Testis (tissue), 3 donors: ENCODE data around the gene DPF1. TPM values are rescaled to one million over a fixed set of nuclear protein-coding genes. Genes with fewer than 3 reads are reported as not detected.

Source experiments
- DNase-seq: peaks from one replicate; pipeline ENCODE4 v3.0.0-alpha.2; 2019
- H3K27ac ChIP-seq, 2 donors: fragments of 200-600 bp; sonication (generic); one replicate each; pipeline ENCODE4 v1.5.1; 2019
- H3K27me3 ChIP-seq: fragments of 200-600 bp; sonication (generic); one replicate; pipeline ENCODE4 v1.5.1; 2019
- H3K36me3 ChIP-seq: fragments of 200-600 bp; sonication (generic); one replicate; pipeline ENCODE4 v1.5.1; 2017; ENCODE audit warnings: low read depth; ENCODE audit errors: missing control alignments
- H3K4me1 ChIP-seq: fragments of 200-600 bp; sonication (generic); one replicate; pipeline ENCODE4 v1.5.1; 2019
- H3K4me3 ChIP-seq, 2 donors: fragments of 200-600 bp; sonication (generic); one replicate each; pipeline ENCODE4 v1.5.1; 2017 to 2019
- H3K9me3 ChIP-seq: fragments of 200-600 bp; sonication (generic); one replicate; pipeline ENCODE4 v1.5.1; 2017
- CTCF ChIP-seq, 3 experiments: fragments of 450-650 bp in 2 of 3; fragments of 200-600 bp in 1 of 3; sonication (generic) in 1 of 3; IDR thresholded peaks; one replicate each; pipeline ENCODE4 v1.5.1; 2016 to 2019; ENCODE audit warnings: antibody characterized with exemption in 3 of 3, mild to moderate bottlenecking in 2 of 3, moderate library complexity in 1 of 3
- POLR2A ChIP-seq: fragments of 450-650 bp; IDR thresholded peaks from one replicate; pipeline ENCODE4 v1.6.1; 2017; ENCODE audit warnings: antibody characterized with exemption, mild to moderate bottlenecking, moderate library complexity
- WGBS, 2 donors: methylation state at CpG; one replicate each; pipeline ENCODE4 v1.1.5; 2018; 5-methylcytosine and 5-hydroxymethylcytosine counted together
- intact Hi-C: fragments of 100-400 bp; cut with DNase I; formaldehyde crosslinking; loops from one replicate; pipeline ENCODE4 v1.15.1; 2023; ENCODE audit warnings: low total_unique reads
- polyA plus RNA-seq: library from polyadenylated mRNA; stranded (reverse); fragments of 350-450 nt; fragmentation: Illumina TruSeq; extraction: RNeasy Lipid Tissue Mini Kit (QIAGEN cat#74804); gene quantifications from one replicate; pipeline ENCODE4 v1.2.3, GENCODE V29; 2014; ENCODE audit warnings: low read depth, low replicate concordance; ENCODE audit not compliant: insufficient read depth
- total RNA-seq, 2 donors: library from RNA; depleted of rRNA; stranded (reverse); fragments of >200 nt; gene quantifications; one replicate each; pipeline ENCODE4 v1.2.3, GENCODE V29; 2016

The DPF1 gene
- total and polyA plus RNA-seq, 3 donors from 2014 or later, result 3.6 to 6.4 (median 4.7) TPM

- H3K27ac ChIP-seq, result peak overlapping the region; percentile 91 to 96
- intact Hi-C loops, result no loop called here
- no peaks in the 10 kb centered on the region for H3K27me3 ChIP-seq
- DNase-seq, result peak; percentile 53
- no peaks in the 10 kb centered on the region for H3K9me3 ChIP-seq
- peaks cover 43% of the 10 kb centered on the region for H3K4me1 ChIP-seq
- no peaks in the 10 kb centered on the region for H3K36me3 ChIP-seq
- TF ChIP-seq POLR2A (no peak), CTCF (IDR thresholded peaks at IDR 0.05) (no peak)
- H3K4me3 ChIP-seq, result peak overlapping the region; percentile 75 to 91
- WGBS, 2 donors, result 17 to 19% methylated on average over 17 of the region's 17 CpGs
These were observed 31.5 kb upstream of the DPF1 start for GRCh38 chr19:38255383-38256014.

GRCh38 chr19:38253788-38254187 is 29.8 kb upstream of the DPF1 start:
- DNase-seq, result no peak
- Histone ChIP-seq H3K9me3 (no peaks in the 10 kb centered on the region), H3K27ac (peak overlapping the region; percentile 94 to 96), H3K4me3 (peak overlapping the region; percentile 8 to 20), H3K4me1 (peaks cover 54% of the 10 kb centered on the region), H3K36me3 (no peaks in the 10 kb centered on the region), H3K27me3 (no peaks in the 10 kb centered on the region)
- intact Hi-C loops, result no loop called here
- WGBS, 2 donors, result 51 to 78% methylated on average over 3 to 5 of the region's 5 CpGs
- TF ChIP-seq POLR2A (no peak), CTCF (IDR thresholded peaks at IDR 0.05) (no peak)

- Histone ChIP-seq H3K4me1 (peaks cover 59% of the 10 kb centered on the region), H3K27ac (peak overlapping the region; percentile 94 to 96), H3K27me3 (no peaks in the 10 kb centered on the region), H3K36me3 (no peaks in the 10 kb centered on the region), H3K4me3 (peak overlapping the region; percentile 8 to 20), H3K9me3 (no peaks in the 10 kb centered on the region)
- no peak for TF ChIP-seq POLR2A
- TF ChIP-seq CTCF (IDR thresholded peaks at IDR 0.05), result no peak
- intact Hi-C loops, result no loop called here
- 25 to 27% methylated on average over 12 to 21 of the region's 21 CpGs for WGBS, 2 donors
- no peak for DNase-seq
These were observed 29.1 kb upstream of the DPF1 start for GRCh38 chr19:38252941-38253691.

GRCh38 chr19:38252385-38252784 is 28.4 kb upstream of the DPF1 start:
- WGBS, 2 donors, result 74 to 80% methylated on average over 5 of the region's 5 CpGs
- DNase-seq, result no peak

More at GRCh38 chr19:38252385-38252784, 28.4 kb upstream of the DPF1 start:
- Histone ChIP-seq H3K4me3 (peak overlapping the region; percentile 8 to 20), H3K4me1 (peaks cover 66% of the 10 kb centered on the region), H3K36me3 (no peaks in the 10 kb centered on the region), H3K9me3 (no peaks in the 10 kb centered on the region), H3K27me3 (no peaks in the 10 kb centered on the region), H3K27ac (peak overlapping the region; percentile 94 to 96)
- intact Hi-C loops, result no loop called here
- no peak for TF ChIP-seq POLR2A
- TF ChIP-seq CTCF (IDR thresholded peaks at IDR 0.05), result no peak
